BJ (cell line): ENCODE measurements around the gene SOX13. TPM values are rescaled to one million over a fixed set of nuclear protein-coding genes. Genes with fewer than 3 reads are reported as not detected.

Experiments used
- CTCF ChIA-PET: fragments of 350-600 bp; formaldehyde crosslinking; extraction: SDS; loops from one replicate; lab custom pipeline; 2021; ENCODE audit warnings: antibody characterized with exemption, inconsistent platforms; lab: Yijun Ruan, JAX
- POLR2A ChIA-PET: fragments of 300-600 bp; sonication (Branson Sonifier 250); formaldehyde crosslinking; extraction: SDS; loops from one replicate; lab custom pipeline; 2021; ENCODE audit warnings: antibody characterized with exemption; lab: Charles Lee
- DNase-seq: peaks from one replicate; pipeline ENCODE4 v3.0.0-alpha.2; 2011; ENCODE audit warnings: low read depth
- H3K27me3 ChIP-seq: 2 replicates; pipeline ENCODE4 v1.6.0; 2011; ENCODE audit warnings: low read length; ENCODE audit not compliant: control insufficient read depth, insufficient read depth
- H3K36me3 ChIP-seq: 2 replicates; pipeline ENCODE4 v1.5.1; 2011; ENCODE audit warnings: low read length; ENCODE audit not compliant: control insufficient read depth, insufficient read depth
- H3K4me3 ChIP-seq: 2 replicates; pipeline ENCODE4 v1.5.1; 2011; ENCODE audit warnings: low read depth, mild to moderate bottlenecking, control low read depth, low read length
- polyA plus RNA-seq: library from polyadenylated mRNA; depleted of rRNA; stranded (reverse); fragments of >200 nt; gene quantifications from 2 replicates; pipeline ENCODE4 v1.2.3, GENCODE V29; 2011
- TF ChIP-seq, protein P1 (sequence below): IDR thresholded peaks from 2 replicates; pipeline ENCODE4 v1.5.1; 2011; ENCODE audit warnings: low read depth, mild to moderate bottlenecking, control low read depth, inconsistent platforms, low read length, moderate library complexity; ENCODE audit not compliant: insufficient read depth

Gene SOX13
- polyA plus RNA-seq, 1 experiment, result 9.5 TPM

DNA sequence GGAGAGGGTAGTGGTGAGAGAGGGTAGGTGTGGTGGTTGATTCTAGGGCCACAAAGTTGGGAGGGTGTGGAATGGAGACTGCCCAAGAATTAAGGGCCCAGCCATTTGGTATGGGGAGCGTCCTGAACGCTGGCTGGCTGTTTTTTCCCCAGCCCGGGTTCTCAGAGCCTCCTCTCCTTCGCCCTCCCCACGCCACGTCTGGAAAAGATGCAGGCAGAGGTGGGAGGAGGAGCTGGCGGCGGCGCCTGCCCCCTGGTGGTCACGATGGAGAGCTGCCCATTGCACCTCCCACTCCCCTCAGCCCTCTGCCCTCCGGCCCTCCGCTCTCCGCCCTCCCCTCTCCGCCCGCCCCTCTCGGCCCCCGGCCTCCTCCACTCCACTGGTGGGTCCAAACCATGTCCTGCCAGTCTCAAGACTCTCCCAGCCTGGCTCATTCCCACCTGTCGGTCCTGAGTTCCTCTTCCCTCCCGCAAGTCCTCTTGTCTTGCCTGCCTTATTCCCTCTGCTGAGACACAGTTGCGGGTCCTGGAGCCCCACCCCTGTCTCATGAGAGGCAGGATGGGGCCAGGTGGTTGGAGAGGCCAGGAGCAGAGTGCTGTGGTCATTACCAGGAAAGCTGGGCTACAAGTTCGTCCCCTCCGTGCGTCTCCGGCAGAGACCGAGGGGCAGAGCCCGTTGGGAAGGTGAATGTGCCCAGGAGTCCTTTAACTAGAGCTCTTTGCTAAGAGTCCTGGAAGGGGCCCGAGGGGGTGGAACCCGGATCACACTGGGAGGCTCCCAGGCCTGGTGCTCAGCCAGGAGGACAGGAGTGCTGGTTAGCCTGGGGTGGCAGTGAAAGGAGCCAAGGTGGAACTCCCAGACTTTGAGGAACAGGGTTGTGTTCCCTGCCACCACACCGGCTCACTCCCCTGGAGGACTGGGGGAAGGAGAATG is 56.3 kb downstream of the SOX13 start:
- POLR2A ChIA-PET, result interaction anchor here (0.5 kb wide), 1 partner anchor 56 kb away, joined by 3 read pairs; the partner anchor contains the start of gene SOX13
- no peak overlapping the region for H3K4me3 ChIP-seq

DNA sequence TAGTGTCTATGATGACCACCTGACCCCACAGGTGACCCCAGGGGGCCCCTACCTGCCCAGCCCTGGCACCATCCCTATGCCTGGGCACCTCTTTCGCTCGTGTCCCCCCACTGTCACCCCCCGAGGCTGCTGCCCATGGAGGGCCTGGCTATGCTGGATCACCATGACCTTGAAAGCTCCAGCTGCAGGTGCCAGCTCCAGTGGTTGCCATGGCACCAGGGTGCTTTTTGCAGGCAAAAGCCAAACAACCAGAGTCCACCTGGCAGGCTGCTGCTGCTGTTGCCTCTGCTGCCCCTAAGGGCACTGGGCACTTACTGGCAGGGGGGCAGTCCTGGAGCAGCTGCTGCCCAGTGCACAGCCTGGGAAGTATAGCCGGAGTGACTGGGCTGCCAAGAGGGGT is 57.3 kb downstream of the SOX13 start:
- Histone ChIP-seq H3K4me3 (no peak overlapping the region), H3K36me3 (peaks cover 7% of the 10 kb centered on the region), H3K27me3 (no peaks in the 10 kb centered on the region)
- TF ChIP-seq, protein P1, sequence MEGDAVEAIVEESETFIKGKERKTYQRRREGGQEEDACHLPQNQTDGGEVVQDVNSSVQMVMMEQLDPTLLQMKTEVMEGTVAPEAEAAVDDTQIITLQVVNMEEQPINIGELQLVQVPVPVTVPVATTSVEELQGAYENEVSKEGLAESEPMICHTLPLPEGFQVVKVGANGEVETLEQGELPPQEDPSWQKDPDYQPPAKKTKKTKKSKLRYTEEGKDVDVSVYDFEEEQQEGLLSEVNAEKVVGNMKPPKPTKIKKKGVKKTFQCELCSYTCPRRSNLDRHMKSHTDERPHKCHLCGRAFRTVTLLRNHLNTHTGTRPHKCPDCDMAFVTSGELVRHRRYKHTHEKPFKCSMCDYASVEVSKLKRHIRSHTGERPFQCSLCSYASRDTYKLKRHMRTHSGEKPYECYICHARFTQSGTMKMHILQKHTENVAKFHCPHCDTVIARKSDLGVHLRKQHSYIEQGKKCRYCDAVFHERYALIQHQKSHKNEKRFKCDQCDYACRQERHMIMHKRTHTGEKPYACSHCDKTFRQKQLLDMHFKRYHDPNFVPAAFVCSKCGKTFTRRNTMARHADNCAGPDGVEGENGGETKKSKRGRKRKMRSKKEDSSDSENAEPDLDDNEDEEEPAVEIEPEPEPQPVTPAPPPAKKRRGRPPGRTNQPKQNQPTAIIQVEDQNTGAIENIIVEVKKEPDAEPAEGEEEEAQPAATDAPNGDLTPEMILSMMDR, result no peak
- ChIA-PET POLR2A (no interaction called here), CTCF (interaction anchor here (0.5 to 14.9 kb wide), 12 partner anchors 9 to 272 kb away, joined by 3 to 456 read pairs (median 14); partner anchors contain the start of genes ETNK2 and SNRPE)
- DNase-seq, result no peak

More for the DNA sequence above, 56.3 kb downstream of the SOX13 start:
- TF ChIP-seq, protein P1, result peak; percentile 91
- H3K36me3 ChIP-seq, result peaks cover 7% of the 10 kb centered on the region
- CTCF ChIA-PET, result interaction anchor here (0.5 to 14.9 kb wide), 44 partner anchors 9 to 688 kb away, joined by 3 to 456 read pairs (median 4); partner anchors contain the start of genes ETNK2, PIK3C2B, PLEKHA6 and SNRPE
- no peak for DNase-seq
- H3K27me3 ChIP-seq, result no peaks in the 10 kb centered on the region

DNA sequence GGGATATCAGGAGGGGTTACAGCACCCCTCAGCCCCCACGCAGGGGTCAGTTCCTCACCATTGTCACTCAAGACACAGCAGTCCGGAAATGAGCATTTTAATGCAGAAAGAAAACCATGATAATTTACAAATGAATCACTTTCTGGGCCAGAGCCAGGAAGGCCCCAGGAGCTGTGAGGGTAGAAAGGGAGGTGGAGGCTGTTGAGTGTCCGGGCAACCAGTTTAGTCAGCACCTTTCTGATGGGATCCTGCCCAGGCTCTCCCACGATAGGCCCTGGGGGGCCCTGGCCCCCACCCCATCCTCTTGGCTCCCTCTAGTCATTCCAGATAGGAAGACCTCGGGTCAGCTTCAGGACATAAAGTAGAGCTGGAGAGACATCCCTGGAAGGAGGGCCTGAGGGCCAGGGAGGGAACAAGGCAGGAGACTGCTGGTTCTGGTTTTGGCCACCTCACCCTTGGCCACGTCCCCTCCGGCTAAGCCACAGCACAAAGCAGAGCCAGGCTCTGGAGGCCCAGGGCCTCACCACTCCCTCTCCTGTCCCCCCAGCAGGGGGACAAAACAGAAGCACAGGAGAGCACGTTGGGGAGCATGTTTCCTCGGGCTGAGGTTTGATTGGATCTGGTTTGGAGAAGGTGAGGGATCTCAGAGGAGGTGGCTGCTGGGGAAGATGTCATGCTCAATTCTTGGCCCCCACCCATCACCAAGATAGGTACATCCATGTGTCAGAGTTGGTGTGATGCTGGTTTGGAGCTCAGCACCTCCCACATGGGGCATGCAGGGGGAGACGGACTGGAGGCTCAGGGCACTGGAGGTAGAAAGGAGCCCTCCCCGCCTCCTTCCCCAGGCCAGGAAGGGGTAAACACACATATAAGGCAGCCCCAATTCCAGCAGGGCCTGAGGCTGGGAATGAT is 58.3 kb downstream of the SOX13 start:
- DNase-seq, result peak; percentile 57
- H3K4me3 ChIP-seq, result no peak overlapping the region
- POLR2A ChIA-PET, result interaction anchor here (0.6 kb wide), 1 partner anchor 510 kb away, joined by 3 read pairs; no protein-coding TSS in a partner anchor
- H3K27me3 ChIP-seq, result no peaks in the 10 kb centered on the region
- TF ChIP-seq, protein P1, result peak; percentile 49
- peaks cover 5% of the 10 kb centered on the region for H3K36me3 ChIP-seq
- CTCF ChIA-PET, result interaction anchor here (0.8 to 14.9 kb wide), 12 partner anchors 8 to 300 kb away, joined by 3 to 456 read pairs (median 6); partner anchors contain the start of genes ETNK2 and SNRPE

DNA sequence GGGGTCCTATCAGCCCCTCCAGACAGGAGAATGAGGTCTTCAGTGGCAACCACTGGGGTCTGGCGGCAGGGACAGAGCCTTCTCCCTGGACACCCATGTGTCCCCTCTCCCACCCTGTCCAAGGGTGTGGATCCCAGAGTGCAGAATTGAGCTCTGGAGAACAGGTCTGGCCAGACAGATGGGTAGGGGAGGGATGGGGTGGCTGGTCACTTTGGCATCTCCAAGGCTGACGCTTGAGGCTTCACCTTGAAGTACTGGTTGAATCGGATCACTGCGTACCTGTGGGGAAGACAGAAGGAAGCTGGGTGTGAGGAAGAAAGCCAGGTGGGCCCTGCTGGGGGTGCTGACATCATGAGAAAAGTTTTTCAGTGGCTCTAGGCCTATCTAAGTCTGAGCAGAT is 59.1 kb downstream of the SOX13 start:
- Histone ChIP-seq H3K4me3 (no peak overlapping the region), H3K27me3 (no peaks in the 10 kb centered on the region), H3K36me3 (peaks cover 5% of the 10 kb centered on the region)
- ChIA-PET POLR2A (no interaction called here), CTCF (interaction anchor here (1.1 to 14.9 kb wide), 7 partner anchors 17 to 274 kb away, joined by 3 to 456 read pairs (median 23); partner anchors contain the start of genes ETNK2 and SNRPE)
- no peak for DNase-seq
- TF ChIP-seq, protein P1, result no peak
